Fibroblast of lung (primary cell): ENCODE data around the gene GAGE12D. TPM values are rescaled to one million over a fixed set of nuclear protein-coding genes. Genes with fewer than 3 reads are reported as not detected.
"Not testable (repeated sequence)": the region's sequence is repeated elsewhere in the genome, so short reads cannot be mapped to it uniquely, and the experiment has no call there.

Experiments used
- DNase-seq, 2 donors: peaks; one replicate each; pipeline versions ENCODE4 v3.0.0 to v3.0.0-alpha.2; 2010; ENCODE audit warnings: low read depth in 2 of 2
- H2AFZ ChIP-seq: 2 replicates; pipeline ENCODE4 v1.5.1; 2012; ENCODE audit warnings: low read length, control low read depth, inconsistent platforms
- H3K27ac ChIP-seq: 2 replicates; pipeline ENCODE4 v1.5.1; 2011; ENCODE audit warnings: low read length, control low read depth; ENCODE audit not compliant: insufficient read depth
- H3K27me3 ChIP-seq: 2 replicates; pipeline ENCODE4 v1.5.1; 2011; ENCODE audit warnings: mild to moderate bottlenecking, low read length; ENCODE audit not compliant: control insufficient read depth, insufficient read depth
- H3K36me3 ChIP-seq: 2 replicates; pipeline ENCODE4 v1.5.1; 2011; ENCODE audit warnings: low read length; ENCODE audit not compliant: control insufficient read depth, insufficient read depth
- H3K4me1 ChIP-seq: 2 replicates; pipeline ENCODE4 v1.5.1; 2011; ENCODE audit warnings: low read length; ENCODE audit not compliant: control insufficient read depth, insufficient read depth; ENCODE audit errors: extremely low read depth
- H3K4me2 ChIP-seq: 2 replicates; pipeline ENCODE4 v1.5.1; 2011; ENCODE audit warnings: low read length, control low read depth; ENCODE audit not compliant: insufficient read depth; ENCODE audit errors: extremely low read depth
- H3K4me3 ChIP-seq, 4 experiments: fragments of 200-600 bp in 1 of 4; sonication (generic) in 1 of 4; replicated peaks in 1 of 4; 2 replicates each; pipeline ENCODE4 v1.5.1; 2011 to 2016; ENCODE audit warnings: low read length in 4 of 4, low read depth in 3 of 4, mild to moderate bottlenecking in 3 of 4, control low read depth in 2 of 4, inconsistent platforms in 1 of 4, mixed read lengths in 1 of 4; ENCODE audit not compliant: insufficient read depth in 1 of 4; ENCODE audit errors: control extremely low read depth in 1 of 4
- H3K79me2 ChIP-seq: 2 replicates; pipeline ENCODE4 v1.5.1; 2012; ENCODE audit warnings: mild to moderate bottlenecking, low read length, inconsistent platforms; ENCODE audit not compliant: control insufficient read depth, insufficient read depth
- H3K9ac ChIP-seq: 2 replicates; pipeline ENCODE4 v1.5.1; 2011; ENCODE audit warnings: mild to moderate bottlenecking, low read length, control low read depth; ENCODE audit not compliant: insufficient read depth
- H3K9me3 ChIP-seq: 2 replicates; pipeline ENCODE4 v1.5.1; 2012; ENCODE audit warnings: low read depth, low read length; ENCODE audit not compliant: control insufficient read depth, insufficient read depth
- H4K20me1 ChIP-seq: 2 replicates; pipeline ENCODE4 v1.5.1; 2011; ENCODE audit warnings: low read length; ENCODE audit not compliant: control insufficient read depth, insufficient read depth; ENCODE audit errors: extremely low read depth
- polyA plus RNA-seq, 2 donors: library from polyadenylated mRNA; depleted of rRNA in 1 of 2; stranded (reverse) in 1 of 2; unstranded in 1 of 2; fragments of >200 nt; gene quantifications; 2 replicates each; pipeline ENCODE4 v1.2.1, GENCODE V29; 2011 to 2012; ENCODE audit warnings: missing spikeins in 1 of 2
- total RNA-seq: library from RNA; depleted of rRNA; stranded (reverse); fragments of >200 nt; gene quantifications from 2 replicates; pipeline ENCODE4 v1.2.1, GENCODE V29; 2014

The GAGE12D gene
- total and polyA plus RNA-seq, 2 donors (not counting 1 experiment from before 2014, with no cell fraction given): not detected

GRCh38 chrX:49579649-49580048 lies 38.1 kb downstream of the GAGE12D start, which contains the start of gene GAGE12H:
GAGE12H (plus strand) TSS chrX:49579949; CDS start chrX:49581104, 1,155 bp downstream.
- H4K20me1 ChIP-seq, H3K4me2 ChIP-seq, H3K4me3 ChIP-seq, H3K27me3 ChIP-seq, DNase-seq, H3K79me2 ChIP-seq, H3K9me3 ChIP-seq, H3K4me1 ChIP-seq, H2AFZ ChIP-seq, H3K27ac ChIP-seq, H3K9ac ChIP-seq, H3K36me3 ChIP-seq: not testable (repeated sequence)

GRCh38 chrX:49589196-49589595 lies 47.7 kb downstream of the GAGE12D start, which contains the start of gene GAGE2A:
GAGE2A (plus strand) TSS chrX:49589496; CDS start chrX:49590651, 1,155 bp downstream.
- not testable (repeated sequence) for H3K9me3 ChIP-seq, H3K9ac ChIP-seq, H3K4me1 ChIP-seq, H3K4me3 ChIP-seq, H2AFZ ChIP-seq, H3K27me3 ChIP-seq, H3K27ac ChIP-seq, DNase-seq, H3K79me2 ChIP-seq, H3K36me3 ChIP-seq, H4K20me1 ChIP-seq, H3K4me2 ChIP-seq

- not testable (repeated sequence) for DNase-seq, H3K27ac ChIP-seq, H3K4me1 ChIP-seq, H4K20me1 ChIP-seq, H3K9me3 ChIP-seq, H2AFZ ChIP-seq, H3K27me3 ChIP-seq, H3K4me3 ChIP-seq, H3K4me2 ChIP-seq, H3K36me3 ChIP-seq, H3K79me2 ChIP-seq, H3K9ac ChIP-seq
Observed at GRCh38 chrX:49589769-49590478, 48.4 kb downstream of the GAGE12D start.

- not testable (repeated sequence) for H3K4me3 ChIP-seq, H3K4me2 ChIP-seq, H3K27me3 ChIP-seq, H3K4me1 ChIP-seq, H3K9me3 ChIP-seq, DNase-seq, H4K20me1 ChIP-seq, H3K36me3 ChIP-seq, H2AFZ ChIP-seq, H3K27ac ChIP-seq, H3K9ac ChIP-seq, H3K79me2 ChIP-seq
Observed at GRCh38 chrX:49590488-49590887, 49.0 kb downstream of the GAGE12D start.

Other genes with a start within 250 kb of the GAGE12D start
- gene GAGE10, start 238.1 kb upstream of the GAGE12D start, total RNA-seq: not detected in 2 replicates
- gene GAGE10, start 238.1 kb upstream of the GAGE12D start, polyA plus RNA-seq: not detected in 2 replicates
- not detected in 2 replicates for gene GAGE12J, start 219.7 kb upstream of the GAGE12D start, total RNA-seq
- not detected in 2 replicates for gene GAGE12J, start 219.7 kb upstream of the GAGE12D start, polyA plus RNA-seq
- gene GAGE13, start 210.2 kb upstream of the GAGE12D start, total RNA-seq: not detected in 2 replicates
- gene GAGE13, start 210.2 kb upstream of the GAGE12D start, polyA plus RNA-seq: not detected in 2 replicates
- not detected in 2 replicates for gene GAGE12C, start 9.6 kb upstream of the GAGE12D start, total RNA-seq
- not detected in 2 replicates for gene GAGE12C, start 9.6 kb upstream of the GAGE12D start, polyA plus RNA-seq
- gene GAGE12E, start 9.6 kb downstream of the GAGE12D start, total RNA-seq: not detected in 2 replicates
- not detected in 2 replicates for gene GAGE12E, start 9.6 kb downstream of the GAGE12D start, polyA plus RNA-seq
- gene GAGE12F, start 19.1 kb downstream of the GAGE12D start, total RNA-seq: not detected in 2 replicates
- not detected in 2 replicates for gene GAGE12F, start 19.1 kb downstream of the GAGE12D start, polyA plus RNA-seq
- not detected in 2 replicates for gene GAGE12G, start 28.7 kb downstream of the GAGE12D start, total RNA-seq
- not detected in 2 replicates for gene GAGE12G, start 28.7 kb downstream of the GAGE12D start, polyA plus RNA-seq
- gene GAGE12H, start 38.2 kb downstream of the GAGE12D start, total RNA-seq: not detected in 2 replicates
- gene GAGE12H, start 38.2 kb downstream of the GAGE12D start, polyA plus RNA-seq: not detected in 2 replicates
- gene GAGE2A, start 47.8 kb downstream of the GAGE12D start, total RNA-seq: not detected in 2 replicates
- not detected in 2 replicates for gene GAGE2A, start 47.8 kb downstream of the GAGE12D start, polyA plus RNA-seq
- gene GAGE1, start 57.3 kb downstream of the GAGE12D start, total RNA-seq: not detected in 2 replicates
- gene GAGE1, start 57.3 kb downstream of the GAGE12D start, polyA plus RNA-seq: not detected in 2 replicates
- gene PAGE1, start 154.3 kb downstream of the GAGE12D start, total RNA-seq: not detected in 2 replicates
- not detected in 2 replicates for gene PAGE1, start 154.3 kb downstream of the GAGE12D start, polyA plus RNA-seq